Activated CD4-positive, alpha-beta T cell treated with anti-CD3 and anti-CD28 coated beads for 1 hour (primary cell): Measurements from ENCODE around the gene HLA-DOA.

ENCODE experiments used
- DNase-seq: peaks from one replicate; pipeline ENCODE4 v3.0.0-alpha.2; 2020

HLA-DOA gene

GRCh38 chr6:32962213-32962826 lies 47.1 kb downstream of the HLA-DOA start:
- no peak for DNase-seq

- no peak for DNase-seq
Observed at GRCh38 chr6:32960563-32960962, 48.8 kb downstream of the HLA-DOA start.

GRCh38 chr6:32956176-32956575 lies 53.2 kb downstream of the HLA-DOA start:
- DNase-seq = no peak

GRCh38 chr6:32954986-32955802 lies 54.2 kb downstream of the HLA-DOA start:
- DNase-seq = no peak

- no peak for DNase-seq
Observed at GRCh38 chr6:32954267-32954666, 55.1 kb downstream of the HLA-DOA start.
